HepG2 (cell line): ENCODE data around the gene TRRAP.
"Not testable (repeated sequence)": the region's sequence is repeated elsewhere in the genome, so short reads cannot be mapped to it uniquely, and the experiment has no call there.

Experiments
- CHD4 ChIP-seq: fragments of 200-600 bp; sonication (generic); IDR thresholded peaks from 2 replicates; pipeline ENCODE4 v1.7.0; 2017; ENCODE audit warnings: mild to moderate bottlenecking, low read length, borderline replicate concordance
- HDAC6 ChIP-seq: fragments of 200-600 bp; sonication (generic); IDR thresholded peaks from 2 replicates; pipeline ENCODE4 v1.7.0; 2017; ENCODE audit warnings: mild to moderate bottlenecking, antibody characterized with exemption, low read length, low read depth
- ISX ChIP-seq: sonication (generic); formaldehyde crosslinking; conservative IDR thresholded peaks from 2 replicates; pipeline ENCODE4 v1.5.0; 2020; ENCODE audit warnings: missing genetic modification reagents
- MEF2D ChIP-seq: sonication (generic); formaldehyde crosslinking; IDR thresholded peaks from 2 replicates; pipeline ENCODE4 v1.5.1; 2020; ENCODE audit warnings: mild to moderate bottlenecking, missing genetic modification reagents
- REST ChIP-seq, 2 experiments: IDR thresholded peaks; 2 replicates each; pipeline ENCODE4 v1.6.1; 2011 to 2012; ENCODE audit warnings: low read length in 2 of 2, borderline replicate concordance in 1 of 2, low read depth in 1 of 2, mild to moderate bottlenecking in 1 of 2, moderate library complexity in 1 of 2
- RFX1 ChIP-seq: fragments of 450-650 bp; IDR thresholded peaks from 2 replicates; pipeline ENCODE4 v1.6.1; 2017
- SRY ChIP-seq: sonication (generic); formaldehyde crosslinking; IDR thresholded peaks from 2 replicates; pipeline ENCODE4 v1.8.0; 2022; ENCODE audit warnings: mild to moderate bottlenecking, missing genetic modification reagents
- ZC3H4 ChIP-seq: sonication (generic); formaldehyde crosslinking; IDR thresholded peaks from 2 replicates; pipeline ENCODE4 v1.4.0; 2020; ENCODE audit warnings: missing genetic modification reagents, borderline replicate concordance
- ZFAT ChIP-seq: sonication (generic); formaldehyde crosslinking; conservative IDR thresholded peaks from 2 replicates; pipeline ENCODE4 v1.8.1; 2023; ENCODE audit warnings: missing genetic modification reagents, inconsistent platforms
- ZNF354B ChIP-seq: sonication (generic); formaldehyde crosslinking; IDR thresholded peaks from 2 replicates; pipeline ENCODE4 v1.8.0; 2022; ENCODE audit warnings: mild to moderate bottlenecking, missing genetic modification reagents
- ZNF792 ChIP-seq: IDR thresholded peaks from 2 replicates; pipeline ENCODE4 v1.6.1; 2016

GRCh38 chr7:98842552-98842951, 35.8 kb upstream of the TRRAP start:
- not testable (repeated sequence) for TF ChIP-seq MEF2D (CRISPR knock-in tag); RFX1; ZFAT (CRISPR knock-in tag); HDAC6; REST (IDR thresholded peaks at IDR 0.05; ENCODE audit: borderline replicate concordance in 1 of 2, low read depth in 1 of 2, low read length in 2 of 2); SRY (CRISPR knock-in tag); ISX (CRISPR knock-in tag); ZNF354B (CRISPR knock-in tag); ZC3H4 (CRISPR knock-in tag); CHD4; ZNF792 (CRISPR knock-in tag)
